ENCODE data around the gene AK3.
A peak's percentile ranks its signal among the peaks of the same experiment; 100 is the strongest.

DNA sequence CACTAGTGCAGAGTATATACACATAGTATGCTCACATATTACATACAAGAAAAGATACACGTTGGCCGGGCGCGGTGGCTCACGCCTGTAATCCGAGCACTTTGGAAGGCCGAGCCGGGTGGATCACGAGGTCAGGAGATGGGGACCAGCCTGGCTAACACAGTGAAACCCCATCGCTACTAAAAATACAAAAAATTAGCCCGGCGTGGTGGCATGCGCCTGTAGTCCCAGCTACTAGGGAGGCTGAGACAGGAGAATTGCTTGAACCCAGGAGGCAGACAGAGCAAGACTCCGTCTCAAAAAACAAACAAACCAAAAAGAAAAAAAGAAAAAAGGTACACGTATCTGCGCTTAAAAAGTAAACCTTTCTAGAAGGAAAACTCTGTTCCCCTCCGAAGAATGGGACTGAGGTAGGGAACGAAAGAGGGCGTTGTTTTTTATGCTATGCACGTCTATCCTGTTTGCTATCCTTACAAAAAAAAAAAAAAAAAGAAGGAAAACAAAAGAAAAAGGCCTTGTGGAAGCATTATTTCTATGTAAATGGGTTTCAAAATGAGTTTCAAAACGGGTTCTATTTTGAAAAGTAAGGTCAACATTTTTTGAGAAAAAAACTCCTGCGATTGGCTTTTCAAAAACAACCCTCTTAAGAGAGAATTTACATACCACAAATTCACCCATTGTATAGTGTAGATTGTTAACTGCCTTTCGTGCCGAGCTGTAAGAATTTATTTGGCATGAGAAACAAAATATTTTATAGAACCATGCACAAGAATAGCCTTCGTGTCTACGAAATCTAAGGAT lies 1.2 kb downstream of the AK3 start:
- TF ChIP-seq, protein P1, sequence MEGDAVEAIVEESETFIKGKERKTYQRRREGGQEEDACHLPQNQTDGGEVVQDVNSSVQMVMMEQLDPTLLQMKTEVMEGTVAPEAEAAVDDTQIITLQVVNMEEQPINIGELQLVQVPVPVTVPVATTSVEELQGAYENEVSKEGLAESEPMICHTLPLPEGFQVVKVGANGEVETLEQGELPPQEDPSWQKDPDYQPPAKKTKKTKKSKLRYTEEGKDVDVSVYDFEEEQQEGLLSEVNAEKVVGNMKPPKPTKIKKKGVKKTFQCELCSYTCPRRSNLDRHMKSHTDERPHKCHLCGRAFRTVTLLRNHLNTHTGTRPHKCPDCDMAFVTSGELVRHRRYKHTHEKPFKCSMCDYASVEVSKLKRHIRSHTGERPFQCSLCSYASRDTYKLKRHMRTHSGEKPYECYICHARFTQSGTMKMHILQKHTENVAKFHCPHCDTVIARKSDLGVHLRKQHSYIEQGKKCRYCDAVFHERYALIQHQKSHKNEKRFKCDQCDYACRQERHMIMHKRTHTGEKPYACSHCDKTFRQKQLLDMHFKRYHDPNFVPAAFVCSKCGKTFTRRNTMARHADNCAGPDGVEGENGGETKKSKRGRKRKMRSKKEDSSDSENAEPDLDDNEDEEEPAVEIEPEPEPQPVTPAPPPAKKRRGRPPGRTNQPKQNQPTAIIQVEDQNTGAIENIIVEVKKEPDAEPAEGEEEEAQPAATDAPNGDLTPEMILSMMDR (conservative IDR thresholded peaks at IDR 0.05; ENCODE audit: low read depth, low read length): 0 out of 2 replicates have a peak, but pooled peaks have one; percentile 22
- TF ChIP-seq EZH2 (IDR thresholded peaks at IDR 0.05; ENCODE audit: low read length, unreplicated experiment): no peak
- no peak for TF ChIP-seq EZH2phosphoT487 (IDR thresholded peaks at IDR 0.05; ENCODE audit: borderline replicate concordance, low read length)
